HepG2 (cell line): Measurements from ENCODE around the gene ZSCAN5C. TPM values are rescaled to one million over a fixed set of nuclear protein-coding genes. Genes with fewer than 3 reads are reported as not detected.
A peak's percentile ranks its signal among the peaks of the same experiment; 100 is the strongest.

Source experiments
- GZF1 ChIP-seq: sonication (generic); formaldehyde crosslinking; IDR thresholded peaks from 2 replicates; pipeline ENCODE4 v1.5.1; 2020; ENCODE audit warnings: mild to moderate bottlenecking, missing genetic modification reagents
- KDM6A ChIP-seq: IDR thresholded peaks from 2 replicates; pipeline ENCODE4 v1.6.1; 2016; ENCODE audit warnings: low read depth
- REST ChIP-seq, 2 experiments: IDR thresholded peaks; 2 replicates each; pipeline ENCODE4 v1.6.1; 2011 to 2012; ENCODE audit warnings: low read length in 2 of 2, borderline replicate concordance in 1 of 2, low read depth in 1 of 2, mild to moderate bottlenecking in 1 of 2, moderate library complexity in 1 of 2
- ZEB1 ChIP-seq: IDR thresholded peaks from 2 replicates; pipeline ENCODE4 v1.6.1; 2012; ENCODE audit warnings: mild to moderate bottlenecking, low read depth, inconsistent platforms; ENCODE audit not compliant: insufficient replicate concordance
- ZNF557 ChIP-seq: sonication (generic); formaldehyde crosslinking; IDR thresholded peaks from 2 replicates; pipeline ENCODE4 v1.4.0; 2020; ENCODE audit warnings: missing genetic modification reagents
- ZNF589 ChIP-seq: sonication (generic); formaldehyde crosslinking; conservative IDR thresholded peaks from 2 replicates; pipeline ENCODE4 v1.8.0; 2022; ENCODE audit warnings: mild to moderate bottlenecking, moderate library complexity, missing genetic modification reagents
- ZNF639 ChIP-seq: conservative IDR thresholded peaks from 2 replicates; pipeline ENCODE4 v1.6.1; 2018; ENCODE audit warnings: missing genetic modification reagents
- ZNF772 ChIP-seq: sonication (generic); formaldehyde crosslinking; IDR thresholded peaks from 2 replicates; pipeline ENCODE4 v1.5.0; 2020; ENCODE audit warnings: mild to moderate bottlenecking, missing genetic modification reagents
- polyA plus RNA-seq, 8 experiments: library from polyadenylated mRNA; depleted of rRNA in 3 of 8; stranded (reverse) in 7 of 8; unstranded in 1 of 8; fragments of >200 nt; fragmentation: Illumina TruSeq in 4 of 8; extraction: Trizol in 4 of 8; gene quantifications; 2 replicates each; pipeline versions ENCODE4 v1.2.1 to v1.2.3, GENCODE V29; 2011 to 2016; ENCODE audit warnings: low read depth in 4 of 8, missing spikeins in 1 of 8, mixed read lengths in 1 of 8; ENCODE audit not compliant: insufficient read depth in 1 of 8
- total RNA-seq, 5 experiments: library from RNA; depleted of rRNA; stranded (reverse); fragments of >200 nt; fragmentation: Illumina TruSeq; extraction: Trizol; gene quantifications; 2 replicates each; pipeline ENCODE4 v1.2.3, GENCODE V29; 2016; ENCODE audit warnings: low read depth in 1 of 5
- TF ChIP-seq, protein P1 (sequence below): sonication (generic); formaldehyde crosslinking; IDR thresholded peaks from 2 replicates; pipeline ENCODE4 v1.5.1; 2020; ENCODE audit warnings: mild to moderate bottlenecking, missing genetic modification reagents, borderline replicate concordance

ZSCAN5C gene
- total and polyA plus RNA-seq, 2 of the 13 experiments (the other 11 are each of a cell fraction or from before 2014, with no cell fraction given) = not detected

- TF ChIP-seq REST (IDR thresholded peaks at IDR 0.05; ENCODE audit: borderline replicate concordance in 1 of 2, low read depth in 1 of 2, low read length in 2 of 2) (peak; percentile 66 to 95), KDM6A (no peak), GZF1 (no peak), ZNF557 (CRISPR knock-in tag) (no peak), ZNF589 (CRISPR knock-in tag) (no peak), ZEB1 (no peak), ZNF772 (CRISPR knock-in tag) (no peak), ZNF639 (no peak)
- TF ChIP-seq, protein P1, sequence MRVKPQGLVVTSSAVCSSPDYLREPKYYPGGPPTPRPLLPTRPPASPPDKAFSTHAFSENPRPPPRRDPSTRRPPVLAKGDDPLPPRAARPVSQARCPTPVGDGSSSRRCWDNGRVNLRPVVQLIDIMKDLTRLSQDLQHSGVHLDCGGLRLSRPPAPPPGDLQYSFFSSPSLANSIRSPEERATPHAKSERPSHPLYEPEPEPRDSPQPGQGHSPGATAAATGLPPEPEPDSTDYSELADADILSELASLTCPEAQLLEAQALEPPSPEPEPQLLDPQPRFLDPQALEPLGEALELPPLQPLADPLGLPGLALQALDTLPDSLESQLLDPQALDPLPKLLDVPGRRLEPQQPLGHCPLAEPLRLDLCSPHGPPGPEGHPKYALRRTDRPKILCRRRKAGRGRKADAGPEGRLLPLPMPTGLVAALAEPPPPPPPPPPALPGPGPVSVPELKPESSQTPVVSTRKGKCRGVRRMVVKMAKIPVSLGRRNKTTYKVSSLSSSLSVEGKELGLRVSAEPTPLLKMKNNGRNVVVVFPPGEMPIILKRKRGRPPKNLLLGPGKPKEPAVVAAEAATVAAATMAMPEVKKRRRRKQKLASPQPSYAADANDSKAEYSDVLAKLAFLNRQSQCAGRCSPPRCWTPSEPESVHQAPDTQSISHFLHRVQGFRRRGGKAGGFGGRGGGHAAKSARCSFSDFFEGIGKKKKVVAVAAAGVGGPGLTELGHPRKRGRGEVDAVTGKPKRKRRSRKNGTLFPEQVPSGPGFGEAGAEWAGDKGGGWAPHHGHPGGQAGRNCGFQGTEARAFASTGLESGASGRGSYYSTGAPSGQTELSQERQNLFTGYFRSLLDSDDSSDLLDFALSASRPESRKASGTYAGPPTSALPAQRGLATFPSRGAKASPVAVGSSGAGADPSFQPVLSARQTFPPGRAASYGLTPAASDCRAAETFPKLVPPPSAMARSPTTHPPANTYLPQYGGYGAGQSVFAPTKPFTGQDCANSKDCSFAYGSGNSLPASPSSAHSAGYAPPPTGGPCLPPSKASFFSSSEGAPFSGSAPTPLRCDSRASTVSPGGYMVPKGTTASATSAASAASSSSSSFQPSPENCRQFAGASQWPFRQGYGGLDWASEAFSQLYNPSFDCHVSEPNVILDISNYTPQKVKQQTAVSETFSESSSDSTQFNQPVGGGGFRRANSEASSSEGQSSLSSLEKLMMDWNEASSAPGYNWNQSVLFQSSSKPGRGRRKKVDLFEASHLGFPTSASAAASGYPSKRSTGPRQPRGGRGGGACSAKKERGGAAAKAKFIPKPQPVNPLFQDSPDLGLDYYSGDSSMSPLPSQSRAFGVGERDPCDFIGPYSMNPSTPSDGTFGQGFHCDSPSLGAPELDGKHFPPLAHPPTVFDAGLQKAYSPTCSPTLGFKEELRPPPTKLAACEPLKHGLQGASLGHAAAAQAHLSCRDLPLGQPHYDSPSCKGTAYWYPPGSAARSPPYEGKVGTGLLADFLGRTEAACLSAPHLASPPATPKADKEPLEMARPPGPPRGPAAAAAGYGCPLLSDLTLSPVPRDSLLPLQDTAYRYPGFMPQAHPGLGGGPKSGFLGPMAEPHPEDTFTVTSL (CRISPR knock-in tag) = no peak
- TF ChIP-seq, all 625 proteins: peak for 9
These were observed 35.0 kb upstream of the ZSCAN5C start (continued) for GRCh38 chr19:56167064-56167578.
